ENCODE results near the gene NACA2.
"Not testable (repeated sequence)": the region's sequence is repeated elsewhere in the genome, so short reads cannot be mapped to it uniquely, and the experiment has no call there.

Gene NACA2

DNA sequence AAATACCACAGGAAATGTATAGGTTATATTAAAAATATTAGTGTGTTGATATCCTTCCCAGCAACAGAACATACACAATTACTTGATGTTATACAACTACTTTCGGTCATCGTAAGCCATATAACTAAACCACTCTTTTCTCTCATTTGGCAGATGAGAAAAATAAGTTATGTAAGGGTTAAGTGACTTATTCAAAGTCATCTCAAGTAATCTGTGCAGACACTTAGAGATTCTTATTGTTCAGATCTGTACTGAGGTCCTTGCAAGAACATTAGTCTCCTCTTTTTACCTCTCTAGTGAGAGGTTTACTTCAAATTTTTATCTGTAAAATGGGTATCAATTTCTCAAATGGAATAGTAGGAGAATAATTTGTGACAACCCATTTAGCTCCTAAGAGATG, 15.0 kb downstream of the NACA2 start:
- no peak for DNase-seq (ENCODE audit: low read depth)

DNA sequence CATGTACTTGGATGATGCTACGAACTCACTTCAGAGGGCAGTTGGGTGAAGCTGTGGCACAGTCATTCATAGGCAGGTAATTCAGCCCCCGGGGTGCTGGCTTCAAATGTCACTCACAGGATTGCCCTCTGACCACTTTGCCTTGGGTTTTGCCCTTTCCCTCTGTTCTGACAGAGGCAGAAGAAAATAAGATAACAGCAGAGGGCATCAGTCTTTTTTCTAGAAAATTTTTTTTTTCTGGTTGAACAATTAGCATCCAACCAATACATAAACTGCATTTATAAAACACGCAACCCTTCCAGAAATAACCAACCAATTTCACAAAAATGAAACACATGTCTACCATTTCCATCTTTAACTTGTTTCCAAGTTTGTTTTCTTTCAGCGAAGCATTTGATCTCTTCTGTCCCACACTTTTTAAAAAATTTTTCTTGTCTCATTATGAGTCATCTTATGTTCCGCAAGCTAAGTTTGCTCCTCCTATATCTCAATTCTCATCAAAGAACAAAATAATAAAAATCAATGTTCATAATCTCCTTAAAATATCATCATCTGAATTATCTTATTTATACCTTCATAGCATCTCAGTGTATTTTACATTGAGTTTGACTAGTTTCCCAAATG, 15.6 kb downstream of the NACA2 start:
- DNase-seq (ENCODE audit: low read depth), result no peak

DNA sequence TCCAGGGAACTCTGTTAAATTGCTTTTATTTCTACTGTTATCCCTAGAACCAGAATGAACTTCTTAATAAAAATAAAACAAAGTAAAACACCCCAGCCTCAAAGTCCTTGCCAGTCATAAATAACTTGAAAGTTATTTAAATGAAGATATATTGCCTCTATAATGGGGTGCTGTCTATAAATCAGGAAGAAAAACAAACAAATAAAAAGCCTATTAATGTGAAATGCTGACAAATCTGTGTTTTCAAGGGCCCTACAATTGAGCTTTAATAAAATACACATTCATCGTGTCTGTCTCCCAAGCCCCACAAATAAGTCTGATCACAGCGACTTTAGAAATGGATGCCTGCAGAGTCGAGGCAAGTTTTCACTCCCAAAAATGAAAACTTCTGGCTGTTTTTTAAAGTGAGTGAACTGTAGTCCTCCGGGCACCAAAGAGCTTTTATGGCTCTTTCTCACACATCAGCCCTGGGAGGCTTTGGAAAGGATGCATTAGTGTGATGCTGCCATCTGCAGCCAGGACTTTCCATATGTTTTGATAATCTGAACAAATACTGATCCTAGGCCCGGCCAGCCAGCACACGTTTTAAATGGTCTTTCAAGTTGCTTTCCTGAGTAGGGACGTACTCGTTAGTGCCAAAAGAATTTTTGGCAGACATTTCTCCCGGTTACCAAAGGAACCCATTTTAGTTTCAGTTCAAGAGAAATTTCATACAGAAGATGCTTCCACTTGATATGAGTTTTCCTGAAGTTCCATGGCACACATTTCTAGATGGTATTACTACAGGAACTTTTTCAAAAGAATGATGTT, 16.3 kb downstream of the NACA2 start:
- DNase-seq (ENCODE audit: low read depth), result no peak

DNA sequence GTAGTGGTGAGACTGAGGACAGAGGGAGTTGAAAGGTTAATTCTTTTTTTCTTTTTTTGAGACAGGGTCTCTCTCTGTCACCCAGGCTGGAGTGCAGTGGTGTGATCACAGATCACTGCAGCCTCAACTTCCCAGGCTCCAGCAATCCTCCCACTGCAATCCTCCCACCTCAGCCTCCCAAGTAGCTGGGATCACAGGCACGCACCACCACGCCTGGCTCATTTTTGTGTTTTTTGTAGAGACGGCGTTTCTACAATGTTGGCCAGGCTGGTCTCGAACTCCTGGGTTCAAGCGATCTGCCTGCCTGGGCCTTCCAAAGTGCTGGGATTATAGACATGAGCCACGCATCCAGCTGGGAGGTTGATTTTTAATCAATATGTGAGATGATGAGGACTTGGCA, 18.5 kb downstream of the NACA2 start:
- not testable (repeated sequence) for DNase-seq (ENCODE audit: low read depth)

DNA sequence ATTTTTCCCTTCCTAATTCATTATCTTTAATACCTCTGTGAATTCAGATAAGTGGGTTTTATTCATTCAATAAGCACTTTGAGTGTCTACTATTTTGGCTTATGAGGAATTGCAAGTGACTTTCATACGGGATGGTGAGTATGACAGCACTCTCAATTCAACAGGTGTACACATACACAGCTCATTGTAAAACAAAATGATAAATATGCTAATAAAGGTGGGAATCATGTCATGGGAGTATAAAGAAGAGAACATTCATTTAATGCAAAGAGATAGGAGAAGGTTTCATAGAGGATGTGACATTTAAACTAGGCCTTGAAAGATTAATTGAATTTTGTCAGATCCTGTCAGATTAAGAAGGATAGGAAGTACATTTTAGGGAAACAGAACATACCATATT, 19.4 kb downstream of the NACA2 start:
- DNase-seq (ENCODE audit: low read depth), result no peak

DNA sequence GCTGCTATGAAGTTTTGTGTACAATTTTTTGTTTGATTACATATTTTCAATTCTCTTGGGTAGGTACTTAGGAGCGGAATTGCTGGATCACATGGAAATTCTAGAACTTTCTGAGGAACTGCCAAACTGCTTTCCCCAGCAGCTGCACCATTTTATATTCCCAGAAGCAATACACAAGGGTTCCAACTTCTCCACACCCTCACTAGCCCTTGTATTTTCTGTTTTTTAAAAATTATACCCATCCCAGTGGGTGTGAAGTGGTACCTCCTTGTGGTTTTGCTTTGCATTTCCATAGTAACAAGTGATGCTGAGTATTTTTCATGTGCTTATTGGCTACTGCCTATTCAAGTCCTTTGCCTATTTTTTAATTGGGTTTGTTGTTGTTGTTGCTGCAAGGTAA, 20.9 kb downstream of the NACA2 start:
- DNase-seq (ENCODE audit: low read depth), result no peak

DNA sequence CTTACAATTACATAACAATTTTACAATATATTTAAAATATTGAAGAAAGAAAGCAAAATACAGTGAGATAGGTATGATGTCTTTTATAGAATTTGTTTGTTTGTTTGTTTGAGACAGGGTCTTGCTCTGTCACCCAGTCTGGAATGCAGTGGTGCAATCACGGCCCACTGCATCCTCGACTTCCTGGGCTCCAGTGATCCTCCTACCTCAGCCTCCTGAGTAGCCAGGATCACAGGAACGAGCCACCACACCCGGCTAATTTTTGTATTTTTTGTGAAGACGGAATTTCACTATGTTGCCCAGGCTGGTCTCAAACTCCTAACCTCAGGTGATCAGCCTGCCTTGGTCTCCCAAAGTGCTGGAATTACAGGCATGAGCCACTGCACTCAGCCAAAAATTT, 21.5 kb downstream of the NACA2 start:
- DNase-seq (ENCODE audit: low read depth), result not testable (repeated sequence)

DNA sequence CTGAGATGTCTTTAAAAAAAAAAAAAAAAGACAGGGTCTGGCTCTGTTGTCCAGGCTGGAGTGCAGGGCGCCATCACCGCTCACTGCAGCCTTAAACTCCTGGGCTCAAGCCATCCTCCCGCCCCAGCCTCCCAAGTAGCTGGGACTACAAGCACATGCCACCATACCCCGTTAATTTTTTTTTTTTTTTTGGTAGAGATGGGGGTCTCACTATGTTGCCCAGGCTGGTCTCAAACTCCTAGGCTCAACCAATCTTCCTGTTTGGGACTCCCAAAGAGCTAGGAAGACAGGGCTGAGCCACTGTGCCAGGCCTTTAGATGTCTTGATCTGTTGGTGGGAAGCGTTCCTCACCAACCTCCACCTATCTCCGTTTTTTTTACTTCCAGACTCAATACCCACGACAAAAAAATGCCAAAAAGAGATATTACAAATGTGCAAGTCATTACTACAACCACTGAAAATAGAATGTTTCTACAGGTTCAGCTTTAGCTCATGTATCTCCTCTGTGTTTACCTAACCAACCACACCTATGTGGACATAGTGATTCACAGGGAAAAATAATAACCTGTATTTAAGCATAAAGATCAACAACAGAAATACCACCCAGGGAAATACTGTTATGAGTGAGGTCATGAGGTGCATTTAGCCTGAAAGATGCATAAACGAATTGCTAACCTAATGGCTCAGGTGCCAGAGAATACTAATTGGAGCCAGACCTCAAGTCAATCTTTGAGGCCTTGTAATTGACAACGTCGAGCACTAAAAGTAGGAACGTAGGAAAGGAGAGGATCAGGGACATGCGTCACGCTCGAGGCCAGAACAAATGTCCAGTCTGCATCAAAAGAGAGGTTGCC, 22.6 kb downstream of the NACA2 start:
- DNase-seq (ENCODE audit: low read depth), result no peak

DNA sequence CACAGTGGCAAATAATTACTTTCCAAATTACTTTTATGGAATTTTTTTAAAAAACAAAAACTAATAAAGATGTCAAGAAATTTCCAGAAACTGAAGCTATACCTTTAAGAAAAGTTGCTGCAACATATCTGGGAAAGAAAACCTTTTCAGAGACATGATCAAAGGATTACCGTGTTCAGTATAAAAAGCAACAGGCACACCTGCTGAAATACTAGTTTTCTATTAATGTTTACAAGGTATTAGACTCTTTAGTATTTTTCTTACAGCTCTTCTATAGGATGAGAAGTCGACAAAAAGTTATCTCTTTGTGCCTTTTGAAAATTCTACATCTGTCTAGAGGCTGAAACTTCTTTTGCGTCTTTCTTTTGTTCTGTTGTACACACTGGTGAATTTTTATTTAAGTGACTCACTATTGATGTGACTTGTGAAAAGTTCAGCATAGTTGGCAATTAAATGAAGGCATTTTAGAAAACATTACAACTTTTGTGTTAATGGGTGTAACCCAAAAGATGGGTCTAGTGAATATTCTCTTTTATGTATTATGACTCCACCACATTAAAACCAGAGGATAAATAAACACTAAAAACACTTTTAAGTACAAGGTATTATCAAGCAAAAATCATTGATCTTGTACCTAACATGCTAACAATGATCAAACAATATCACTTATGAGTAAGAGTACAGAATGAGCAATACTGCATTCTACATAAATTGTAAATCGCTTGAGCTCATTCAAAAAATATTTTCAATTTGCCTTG, 23.8 kb downstream of the NACA2 start:
- DNase-seq (ENCODE audit: low read depth), result no peak

DNA sequence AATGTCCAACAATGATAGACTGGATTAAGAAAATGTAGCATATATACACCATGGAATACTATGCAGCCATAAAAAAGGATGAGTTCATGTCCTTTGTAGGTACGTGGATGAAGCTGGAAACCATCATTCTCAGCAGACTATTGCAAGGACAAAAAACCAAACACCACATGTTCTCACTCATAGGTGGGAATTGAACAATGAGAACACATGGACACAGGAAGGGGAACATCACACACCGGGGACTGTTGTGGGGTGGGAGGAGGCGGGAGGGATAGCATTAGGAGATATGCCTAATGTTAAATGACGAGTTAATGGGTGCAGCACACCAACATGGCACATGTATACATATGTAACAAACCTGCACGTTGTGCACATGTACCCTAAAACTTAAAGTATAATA, 24.6 kb downstream of the NACA2 start:
- not testable (repeated sequence) for DNase-seq (ENCODE audit: low read depth)

DNA sequence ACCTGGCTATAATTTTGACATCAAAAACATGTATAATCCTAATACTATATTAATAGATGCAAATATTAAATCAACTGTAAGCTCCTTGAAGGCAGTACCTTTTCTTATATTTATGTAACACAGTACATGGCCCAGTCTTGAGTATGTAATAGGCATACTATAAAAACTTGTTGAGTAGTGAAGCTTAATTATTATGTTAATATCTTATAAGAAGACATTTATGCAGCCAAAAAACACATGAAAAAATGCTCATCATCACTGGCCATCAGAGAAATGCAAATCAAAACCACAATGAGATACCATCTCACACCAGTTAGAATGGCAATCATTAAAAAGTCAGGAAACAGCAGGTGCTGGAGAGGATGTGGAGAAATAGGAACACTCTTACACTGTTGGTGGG, 25.2 kb downstream of the NACA2 start:
- DNase-seq (ENCODE audit: low read depth), result not testable (repeated sequence)

DNA sequence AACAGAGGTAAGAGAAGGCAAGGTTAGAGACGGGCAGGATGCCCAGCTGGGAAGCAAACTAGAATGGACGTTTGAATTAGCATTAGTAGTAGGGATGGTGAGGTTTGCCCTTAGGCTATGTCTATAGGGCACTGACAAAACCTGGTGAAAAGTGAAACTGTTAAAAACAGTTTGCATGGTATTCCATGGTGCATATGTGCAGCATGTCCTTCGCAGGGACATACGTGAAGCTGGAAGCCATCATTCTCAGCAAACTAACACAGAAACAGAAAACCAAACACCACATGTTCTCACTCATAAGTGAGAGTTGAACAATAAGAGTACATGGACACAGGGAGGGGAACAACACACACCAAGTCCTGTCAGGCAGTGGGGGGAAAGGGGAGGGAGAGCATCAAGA, 25.8 kb downstream of the NACA2 start:
- DNase-seq (ENCODE audit: low read depth), result no peak

DNA sequence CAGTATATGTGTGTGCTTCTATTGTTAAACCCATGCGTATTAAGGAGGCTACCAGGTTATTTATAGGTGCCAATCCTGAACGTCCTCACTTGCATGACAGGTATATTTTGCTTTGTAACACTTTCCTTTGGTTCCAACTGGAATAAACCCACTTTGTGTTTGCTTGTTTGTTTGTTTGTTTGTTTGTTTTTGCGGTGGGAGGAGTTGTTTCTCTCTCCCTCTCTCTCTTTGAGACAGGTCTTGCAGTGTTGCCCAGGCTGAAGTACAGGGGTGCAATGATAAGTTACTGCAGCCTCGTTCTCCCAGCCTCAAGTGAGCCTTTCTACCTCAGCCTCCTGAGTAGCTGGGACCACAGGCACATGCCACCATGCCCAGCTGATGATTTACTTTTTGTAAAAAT, 28.7 kb downstream of the NACA2 start:
- no peak for DNase-seq (ENCODE audit: low read depth)

DNA sequence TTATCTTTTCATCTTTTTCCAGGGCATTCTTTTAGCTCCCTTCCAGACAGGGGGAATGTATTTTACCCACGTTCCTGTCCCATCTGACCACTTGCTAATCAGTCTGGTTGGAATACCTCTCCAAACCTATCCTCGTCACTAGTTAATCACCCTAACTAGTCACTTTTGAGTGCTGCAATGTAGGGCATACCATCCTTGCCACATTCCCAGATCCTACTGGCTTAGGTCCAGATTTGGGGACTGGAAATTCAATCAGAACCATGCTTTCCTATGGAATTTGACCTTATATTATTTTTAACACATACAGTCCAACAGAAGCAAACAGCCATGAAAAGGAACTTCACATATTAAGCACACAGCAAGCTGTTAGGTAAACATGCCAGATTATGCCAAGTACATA, 29.7 kb downstream of the NACA2 start:
- no peak for DNase-seq (ENCODE audit: low read depth)

DNA sequence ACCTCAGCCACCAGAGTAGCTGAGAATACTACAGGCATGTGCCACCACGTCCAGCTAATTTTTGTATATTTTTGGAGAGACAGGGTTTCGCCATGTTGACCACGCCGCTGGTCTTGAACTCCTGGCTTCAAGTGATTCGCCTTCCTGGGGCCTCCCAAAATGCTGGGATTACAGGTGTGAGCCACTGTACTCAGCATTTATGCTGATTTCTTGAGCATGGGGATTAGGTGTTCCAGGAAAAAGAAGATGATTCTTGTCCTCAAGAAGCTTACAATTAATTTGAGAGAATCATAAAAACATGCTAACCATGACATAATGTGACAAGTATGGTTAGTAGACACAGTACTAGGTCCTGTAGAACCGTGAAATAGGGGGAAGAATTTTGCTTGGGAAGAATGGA, 30.9 kb downstream of the NACA2 start:
- no peak for DNase-seq (ENCODE audit: low read depth)

DNA sequence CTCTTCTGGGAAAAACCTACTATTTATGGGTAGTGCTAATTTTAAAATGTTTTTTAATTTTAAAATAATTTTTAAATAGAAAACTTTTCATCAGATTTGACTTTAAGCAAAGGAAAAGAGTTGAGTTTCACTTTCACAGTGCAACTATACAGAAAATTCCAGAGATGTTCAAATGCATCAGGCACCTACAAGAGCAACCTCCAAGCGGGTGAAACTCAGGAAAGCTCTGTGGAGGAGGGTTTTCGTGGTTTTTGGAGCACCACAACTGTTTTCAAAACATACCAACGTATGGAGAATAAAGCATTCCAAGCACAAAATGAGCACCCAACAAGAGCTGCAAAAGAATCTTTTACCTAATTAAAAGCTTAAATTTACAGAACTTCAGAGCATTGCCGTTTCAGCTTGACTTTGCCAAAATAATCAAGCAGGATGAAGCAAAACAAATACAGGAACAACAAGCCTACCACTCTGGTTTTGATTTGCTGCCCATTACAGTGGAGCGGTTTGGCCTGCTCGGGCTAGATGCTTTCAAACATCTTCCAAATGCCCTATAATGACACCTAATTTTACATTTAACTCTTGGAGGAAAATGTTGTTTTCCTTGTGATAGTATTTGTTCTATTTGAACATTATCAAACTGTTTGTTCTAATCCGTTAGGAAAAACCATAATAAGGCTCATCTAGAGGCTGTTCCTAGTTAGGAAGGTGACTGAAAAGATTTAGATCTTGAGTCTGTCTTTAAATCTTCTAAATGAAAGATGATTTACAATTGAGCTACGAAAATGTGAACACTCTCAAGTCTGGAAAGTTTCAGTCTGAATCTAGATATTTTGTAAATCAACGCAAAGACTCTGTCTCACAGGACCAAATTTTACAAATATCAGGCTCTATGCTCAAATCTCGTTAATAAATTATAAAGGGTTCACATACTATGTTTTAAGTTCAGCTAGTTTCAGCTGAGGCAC, 34.5 kb downstream of the NACA2 start:
- no peak for DNase-seq (ENCODE audit: low read depth)

DNA sequence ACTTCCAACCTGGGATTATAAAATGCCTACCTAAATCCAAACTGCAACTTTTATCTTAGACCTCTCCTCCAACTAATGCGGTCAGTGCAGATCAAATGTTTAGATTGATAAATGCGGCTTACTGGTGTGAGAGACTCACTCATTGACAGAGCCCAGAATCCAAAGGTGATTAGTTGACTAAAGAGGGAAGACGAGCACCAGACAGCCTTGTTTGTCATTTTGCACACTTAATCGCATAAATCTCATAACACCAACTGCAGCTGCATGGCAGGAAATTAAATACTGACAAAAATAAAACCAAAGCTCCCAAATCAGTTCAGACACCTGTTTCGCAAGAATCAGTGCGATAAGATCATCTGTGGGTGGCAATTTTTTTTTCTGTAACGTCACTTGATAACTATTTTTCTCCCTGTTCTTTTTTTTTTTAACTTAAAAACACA, 35.9 kb downstream of the NACA2 start:
- no peak for DNase-seq (ENCODE audit: low read depth)

DNA sequence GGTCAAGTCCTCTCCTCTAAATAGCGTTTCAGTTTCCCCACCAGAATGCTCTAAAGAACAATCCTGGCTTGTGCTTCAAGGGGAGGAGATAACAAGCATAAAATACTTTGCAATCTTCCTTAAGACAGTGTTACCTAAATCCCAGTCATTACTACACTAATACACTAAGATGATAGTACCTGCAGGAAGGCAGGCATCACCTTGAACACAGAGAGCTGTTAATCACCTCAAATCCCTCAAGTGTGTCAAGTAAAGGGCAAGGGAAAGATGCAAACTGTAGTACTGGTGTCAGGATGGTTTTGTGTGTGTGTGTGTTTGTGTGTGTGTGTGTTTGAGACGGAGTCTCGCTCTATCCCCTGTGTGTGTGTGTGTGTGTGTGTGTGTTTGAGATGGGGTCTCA, 36.8 kb downstream of the NACA2 start:
- no peak for DNase-seq (ENCODE audit: low read depth)

DNA sequence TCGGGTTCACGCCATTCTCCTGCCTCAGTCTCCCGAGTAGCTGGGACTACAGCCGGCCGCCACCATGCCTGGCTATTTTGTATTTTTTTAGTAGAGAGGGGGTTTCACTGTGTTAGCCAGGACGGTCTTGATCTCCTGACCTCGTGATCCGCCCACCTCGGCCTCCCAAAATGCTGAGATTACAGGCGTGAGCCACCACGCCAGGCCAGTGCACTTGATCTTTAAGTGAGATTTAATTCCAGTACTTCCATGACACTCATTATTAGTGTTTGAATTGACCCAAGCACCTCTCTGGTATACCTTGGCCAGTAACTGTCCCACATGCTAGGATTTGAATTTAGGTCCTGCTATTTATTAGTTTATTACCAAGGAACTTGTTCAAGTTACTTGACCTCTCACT, 38.5 kb downstream of the NACA2 start:
- not testable (repeated sequence) for DNase-seq (ENCODE audit: low read depth)

DNA sequence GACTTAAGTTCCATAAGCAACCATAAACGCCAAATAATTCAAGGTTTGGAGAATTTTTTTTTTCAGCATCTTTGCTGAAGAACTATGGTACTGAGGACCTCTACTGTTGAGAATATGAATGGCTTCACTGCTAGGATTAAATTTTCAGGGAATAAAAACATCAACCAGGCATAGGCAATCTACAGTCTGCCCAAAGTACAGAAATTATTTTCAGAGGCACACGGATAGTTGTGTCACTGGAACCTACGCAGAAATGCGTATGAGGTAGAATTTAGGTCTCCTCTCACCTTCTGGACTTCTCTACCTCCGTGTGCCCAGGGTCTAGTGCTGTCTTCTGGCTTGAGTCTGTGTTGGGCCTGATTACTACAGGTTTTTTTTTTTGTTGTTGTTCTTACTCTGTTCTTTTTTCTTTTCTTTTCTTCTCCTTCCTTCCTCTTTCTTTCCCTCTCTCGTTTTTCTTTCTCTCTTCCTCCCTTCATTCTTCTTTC, 39.7 kb downstream of the NACA2 start:
- no peak for DNase-seq (ENCODE audit: low read depth)

DNA sequence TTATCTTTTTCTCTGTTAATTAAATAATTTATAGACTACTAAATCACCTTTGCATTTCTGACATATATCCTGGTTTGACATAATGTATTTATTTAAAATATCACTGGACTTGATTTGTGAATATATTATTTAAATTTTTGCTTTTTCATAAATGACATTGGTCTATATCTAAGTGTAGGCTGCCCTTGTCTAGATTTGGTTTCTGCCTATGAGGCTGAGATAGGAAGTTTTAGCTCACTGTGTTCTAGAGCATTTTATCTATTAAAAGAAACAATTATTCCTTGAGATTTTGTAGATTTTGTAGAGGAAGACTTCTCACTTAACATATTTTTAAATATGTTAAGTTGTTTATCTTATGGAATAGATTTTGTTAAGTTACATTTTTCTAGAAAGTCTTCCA, 43.9 kb downstream of the NACA2 start:
- no peak for DNase-seq (ENCODE audit: low read depth)

Measured in stimulated activated CD8-positive, alpha-beta memory T cell treated with anti-CD3 and anti-CD28 coated beads, Interleukin-15, amount 100 ng/mL, for 1 hour (primary cell).